PC-3 (cell line): ENCODE data around the gene CCDC91. TPM values are rescaled to one million over a fixed set of nuclear protein-coding genes. Genes with fewer than 3 reads are reported as not detected.

Experiments used
- ATAC-seq: fragments of 200-7000 bp; cut with Tn5 transposase; 2 replicates; pipeline ENCODE4 v1.9.1; 2020; ENCODE audit warnings: mild to moderate bottlenecking, moderate library complexity
- BruUV-seq: library from RNA; stranded (reverse); fragments of 400-500 nt; replicated peaks from 2 replicates; lab custom pipeline; 2021; lab: Mats Ljungman, UMichigan
- CTCF ChIA-PET: fragments of 300-600 bp; sonication (Branson Sonifier 250); formaldehyde crosslinking; loops from one replicate; lab custom pipeline; 2022; ENCODE audit warnings: antibody characterized with exemption; lab: Charles Lee
- POLR2A ChIA-PET: fragments of 300-600 bp; sonication (Branson Sonifier 250); formaldehyde crosslinking; loops from one replicate; lab custom pipeline; 2022; ENCODE audit warnings: antibody characterized with exemption; ENCODE audit not compliant: unreplicated experiment; lab: Charles Lee
- DNase-seq: peaks from one replicate; pipeline ENCODE4 v3.0.0-alpha.2; 2015
- H2AFZ ChIP-seq: fragments of 300-600 bp; sonication (generic); 2 replicates; pipeline ENCODE4 v1.6.0; 2016; ENCODE audit warnings: antibody characterized with exemption, low read length
- H3F3A ChIP-seq: fragments of 300-600 bp; sonication (generic); one replicate; pipeline ENCODE4 v1.6.0; 2017; ENCODE audit warnings: antibody characterized with exemption, low read length, control low read depth, mild to moderate bottlenecking; ENCODE audit not compliant: unreplicated experiment
- H3K27ac ChIP-seq: fragments of 300-600 bp; sonication (generic); 2 replicates; pipeline ENCODE4 v1.5.1; 2016; ENCODE audit warnings: mild to moderate bottlenecking, low read length
- H3K27me3 ChIP-seq: fragments of 300-600 bp; sonication (generic); 2 replicates; pipeline ENCODE4 v1.6.1; 2016; ENCODE audit warnings: low read length, mixed read lengths
- H3K36me3 ChIP-seq: fragments of 300-600 bp; sonication (generic); 2 replicates; pipeline ENCODE4 v1.6.1; 2016; ENCODE audit warnings: low read depth, mixed run types, low read length, mixed read lengths
- H3K4me1 ChIP-seq: fragments of 300-600 bp; sonication (generic); 2 replicates; pipeline ENCODE4 v1.5.1; 2016; ENCODE audit warnings: low read length; ENCODE audit not compliant: insufficient read depth
- H3K4me2 ChIP-seq: fragments of 300-600 bp; sonication (generic); 2 replicates; pipeline ENCODE4 v1.6.0; 2016; ENCODE audit warnings: low read length
- H3K4me3 ChIP-seq: fragments of 300-600 bp; sonication (generic); 2 replicates; pipeline ENCODE4 v1.5.1; 2016; ENCODE audit warnings: mild to moderate bottlenecking, low read length, mixed read lengths
- H3K79me2 ChIP-seq: fragments of 300-600 bp; sonication (generic); 2 replicates; pipeline ENCODE4 v1.6.1; 2017; ENCODE audit warnings: low read length, mixed read lengths
- H3K9ac ChIP-seq: fragments of 300-600 bp; sonication (generic); 2 replicates; pipeline ENCODE4 v1.6.0; 2016; ENCODE audit warnings: mild to moderate bottlenecking, low read length
- H3K9me2 ChIP-seq: fragments of 300-600 bp; sonication (generic); replicated peaks from 2 replicates; pipeline ENCODE4 v1.6.1; 2016; ENCODE audit warnings: mixed run types, low read length, mixed read lengths
- H3K9me3 ChIP-seq: fragments of 300-600 bp; sonication (generic); 2 replicates; pipeline ENCODE4 v1.6.1; 2016; ENCODE audit warnings: low read length, mixed read lengths
- H4K20me1 ChIP-seq: fragments of 300-600 bp; sonication (generic); 2 replicates; pipeline ENCODE4 v1.6.1; 2016; ENCODE audit warnings: low read length, mixed read lengths
- CTCF ChIP-seq: fragments of 300-600 bp; sonication (generic); conservative IDR thresholded peaks from 2 replicates; pipeline ENCODE4 v1.5.1; 2017; ENCODE audit warnings: antibody characterized with exemption, low read depth, mild to moderate bottlenecking, low read length
- EZH2 ChIP-seq: fragments of 300-600 bp; sonication (generic); IDR thresholded peaks from one replicate; pipeline ENCODE4 v1.6.1; 2017; ENCODE audit warnings: antibody characterized with exemption, mild to moderate bottlenecking, low read length; ENCODE audit not compliant: unreplicated experiment
- EZH2phosphoT487 ChIP-seq: fragments of 300-600 bp; sonication (generic); IDR thresholded peaks from 2 replicates; pipeline ENCODE4 v1.6.1; 2018; ENCODE audit warnings: mild to moderate bottlenecking, antibody characterized with exemption, low read length, borderline replicate concordance
- intact Hi-C: fragments of 100-400 bp; cut with micrococcal nuclease; formaldehyde crosslinking; loops from 2 replicates; pipeline ENCODE4 v1.9.0; 2023
- total RNA-seq: library from RNA; depleted of rRNA; stranded (reverse); fragments of >200 nt; gene quantifications from 2 replicates; pipeline ENCODE4 v1.2.3, GENCODE V29; 2014

CCDC91 gene
- total RNA-seq, 1 experiment from 2014 or later = 15.7 TPM

GRCh38 chr12:28240853-28241252 is 50.6 kb downstream of the CCDC91 start:
- H3K4me3 ChIP-seq = no peak overlapping the region
- H3K27me3 ChIP-seq = no peaks in the 10 kb centered on the region
- ChIA-PET POLR2A (no interaction called here), CTCF (no interaction called here)
- intact Hi-C loops = no loop called here
- no peaks in the 10 kb centered on the region for H4K20me1 ChIP-seq
- no peak overlapping the region for H3K9ac ChIP-seq
- no peak overlapping the region for H3K4me2 ChIP-seq
- no TSS peak for BruUV-seq
- 0 out of 2 replicates have a peak, but pooled peaks cover 5% of the 10 kb centered on the region for H3K4me1 ChIP-seq
- H3K9me2 ChIP-seq = 0 out of 2 replicates have a peak, but pooled peaks cover 4% of the 10 kb centered on the region
- no peaks in the 10 kb centered on the region for H3K79me2 ChIP-seq
- H3K27ac ChIP-seq = no peak overlapping the region
- TF ChIP-seq EZH2phosphoT487 (no peak), EZH2 (no peak), CTCF (no peak)
- no peak overlapping the region for H2AFZ ChIP-seq
- DNase-seq = no peak
- no peaks in the 10 kb centered on the region for H3K36me3 ChIP-seq
- no peaks in the 10 kb centered on the region for H3K9me3 ChIP-seq
- no peak for ATAC-seq
- H3F3A ChIP-seq = no peaks in the 10 kb centered on the region

GRCh38 chr12:28242129-28242495 is 51.9 kb downstream of the CCDC91 start:
- Histone ChIP-seq H3K36me3 (no peaks in the 10 kb centered on the region), H4K20me1 (no peaks in the 10 kb centered on the region), H3K27ac (no peak overlapping the region), H3K4me3 (no peak overlapping the region), H3K4me1 (0 out of 2 replicates have a peak, but pooled peaks cover 5% of the 10 kb centered on the region), H3K9me3 (no peaks in the 10 kb centered on the region), H2AFZ (no peak overlapping the region), H3K79me2 (no peaks in the 10 kb centered on the region), H3F3A (no peaks in the 10 kb centered on the region), H3K9me2 (0 out of 2 replicates have a peak, but pooled peaks cover 4% of the 10 kb centered on the region), H3K4me2 (no peak overlapping the region), H3K27me3 (no peaks in the 10 kb centered on the region), H3K9ac (no peak overlapping the region)
- no TSS peak for BruUV-seq
- ATAC-seq (no peak), DNase-seq (no peak)
- CTCF ChIA-PET = no interaction called here
- intact Hi-C loops = no loop called here
- POLR2A ChIA-PET = no interaction called here
- no peak for TF ChIP-seq EZH2phosphoT487
- TF ChIP-seq EZH2 = no peak
- TF ChIP-seq CTCF = no peak

GRCh38 chr12:28242496-28243309 is 52.4 kb downstream of the CCDC91 start:
- no peak overlapping the region for H3K4me2 ChIP-seq
- CTCF ChIA-PET = no interaction called here
- ATAC-seq = peak; percentile 33

More at GRCh38 chr12:28242496-28243309, 52.4 kb downstream of the CCDC91 start:
- DNase-seq = peak; percentile 25
- POLR2A ChIA-PET = no interaction called here
- H4K20me1 ChIP-seq = no peaks in the 10 kb centered on the region
- H3F3A ChIP-seq = no peaks in the 10 kb centered on the region
- H3K79me2 ChIP-seq = no peaks in the 10 kb centered on the region
- 0 out of 2 replicates have a peak, but pooled peaks cover 5% of the 10 kb centered on the region for H3K4me1 ChIP-seq
- no peak overlapping the region for H3K9ac ChIP-seq
- intact Hi-C loops = no loop called here
- H3K4me3 ChIP-seq = no peak overlapping the region
- H2AFZ ChIP-seq = no peak overlapping the region
- TF ChIP-seq EZH2 = no peak
- no peak for TF ChIP-seq EZH2phosphoT487
- no peak for TF ChIP-seq CTCF
- no peak overlapping the region for H3K27ac ChIP-seq
- H3K27me3 ChIP-seq = no peaks in the 10 kb centered on the region
- BruUV-seq = no TSS peak
- H3K36me3 ChIP-seq = no peaks in the 10 kb centered on the region
- 0 out of 2 replicates have a peak, but pooled peaks cover 4% of the 10 kb centered on the region for H3K9me2 ChIP-seq
- H3K9me3 ChIP-seq = no peaks in the 10 kb centered on the region
